Type B pancreatic cell (in vitro differentiated cells): Measurements from ENCODE around the gene MYLK. TPM values are rescaled to one million over a fixed set of nuclear protein-coding genes. Genes with fewer than 3 reads are reported as not detected.

Experiments
- DNase-seq: peaks from one replicate; pipeline ENCODE4 v3.0.0; 2021; ENCODE audit warnings: mixed read lengths; ENCODE audit not compliant: unreplicated experiment; ENCODE audit errors: extremely low spot score
- H3K27ac Mint-ChIP-seq: 2 replicates; pipeline ENCODE4 v1.8.0; 2021; ENCODE audit warnings: mild to moderate bottlenecking, mixed read lengths
- H3K27me3 Mint-ChIP-seq: 2 replicates; pipeline ENCODE4 v1.8.0; 2021; ENCODE audit warnings: mixed read lengths
- H3K36me3 Mint-ChIP-seq: 2 replicates; pipeline ENCODE4 v1.8.0; 2021; ENCODE audit warnings: mixed read lengths
- H3K4me1 Mint-ChIP-seq: one replicate; pipeline ENCODE4 v1.8.0; 2021; ENCODE audit warnings: mixed read lengths; ENCODE audit not compliant: unreplicated experiment
- H3K4me3 Mint-ChIP-seq: 2 replicates; pipeline ENCODE4 v1.8.0; 2021; ENCODE audit warnings: mild to moderate bottlenecking, mixed read lengths
- H3K9me3 Mint-ChIP-seq: 2 replicates; pipeline ENCODE4 v1.8.0; 2021; ENCODE audit warnings: mixed read lengths
- total RNA-seq: library from RNA; stranded (reverse); gene quantifications from 2 replicates; pipeline ENCODE4 v1.2.1, GENCODE V29; 2021; ENCODE audit warnings: low replicate concordance
- TF ChIP-seq, protein P1 (sequence below): fragments of 200-600 bp; sonication (generic); conservative IDR thresholded peaks from 2 replicates; pipeline ENCODE4 v1.5.0; 2021; ENCODE audit warnings: antibody characterized with exemption, mild to moderate bottlenecking

The MYLK gene
- total RNA-seq, 1 donor from 2014 or later = 16.8 TPM

DNA sequence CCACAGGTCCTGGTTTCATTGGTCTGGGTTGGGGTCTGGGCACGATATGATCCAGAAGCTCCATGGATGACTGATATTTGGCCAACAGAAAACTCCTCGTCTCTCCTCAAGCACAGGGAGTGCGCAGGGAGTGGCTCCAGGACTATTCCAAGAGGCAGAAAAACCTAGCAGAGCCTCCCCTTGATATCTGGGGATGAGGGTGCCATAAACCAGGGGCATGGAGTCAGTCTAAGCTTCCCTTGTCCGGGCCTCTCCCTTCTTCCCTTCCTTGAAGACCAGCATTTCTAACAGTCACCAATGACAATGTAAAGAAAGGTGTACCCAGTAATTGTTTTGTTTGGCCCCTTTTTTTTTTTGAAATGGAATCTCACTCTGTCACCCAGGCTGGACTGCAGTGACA lies 199.9 kb downstream of the MYLK start:
- DNase-seq = no peak
- Mint-ChIP-seq H3K27me3 (peaks cover 3% of the 10 kb centered on the region), H3K27ac (no peak overlapping the region), H3K9me3 (no peaks in the 10 kb centered on the region), H3K36me3 (no peaks in the 10 kb centered on the region), H3K4me1 (peaks cover 38% of the 10 kb centered on the region), H3K4me3 (no peak overlapping the region)
- TF ChIP-seq, protein P1, sequence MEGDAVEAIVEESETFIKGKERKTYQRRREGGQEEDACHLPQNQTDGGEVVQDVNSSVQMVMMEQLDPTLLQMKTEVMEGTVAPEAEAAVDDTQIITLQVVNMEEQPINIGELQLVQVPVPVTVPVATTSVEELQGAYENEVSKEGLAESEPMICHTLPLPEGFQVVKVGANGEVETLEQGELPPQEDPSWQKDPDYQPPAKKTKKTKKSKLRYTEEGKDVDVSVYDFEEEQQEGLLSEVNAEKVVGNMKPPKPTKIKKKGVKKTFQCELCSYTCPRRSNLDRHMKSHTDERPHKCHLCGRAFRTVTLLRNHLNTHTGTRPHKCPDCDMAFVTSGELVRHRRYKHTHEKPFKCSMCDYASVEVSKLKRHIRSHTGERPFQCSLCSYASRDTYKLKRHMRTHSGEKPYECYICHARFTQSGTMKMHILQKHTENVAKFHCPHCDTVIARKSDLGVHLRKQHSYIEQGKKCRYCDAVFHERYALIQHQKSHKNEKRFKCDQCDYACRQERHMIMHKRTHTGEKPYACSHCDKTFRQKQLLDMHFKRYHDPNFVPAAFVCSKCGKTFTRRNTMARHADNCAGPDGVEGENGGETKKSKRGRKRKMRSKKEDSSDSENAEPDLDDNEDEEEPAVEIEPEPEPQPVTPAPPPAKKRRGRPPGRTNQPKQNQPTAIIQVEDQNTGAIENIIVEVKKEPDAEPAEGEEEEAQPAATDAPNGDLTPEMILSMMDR = no peak

DNA sequence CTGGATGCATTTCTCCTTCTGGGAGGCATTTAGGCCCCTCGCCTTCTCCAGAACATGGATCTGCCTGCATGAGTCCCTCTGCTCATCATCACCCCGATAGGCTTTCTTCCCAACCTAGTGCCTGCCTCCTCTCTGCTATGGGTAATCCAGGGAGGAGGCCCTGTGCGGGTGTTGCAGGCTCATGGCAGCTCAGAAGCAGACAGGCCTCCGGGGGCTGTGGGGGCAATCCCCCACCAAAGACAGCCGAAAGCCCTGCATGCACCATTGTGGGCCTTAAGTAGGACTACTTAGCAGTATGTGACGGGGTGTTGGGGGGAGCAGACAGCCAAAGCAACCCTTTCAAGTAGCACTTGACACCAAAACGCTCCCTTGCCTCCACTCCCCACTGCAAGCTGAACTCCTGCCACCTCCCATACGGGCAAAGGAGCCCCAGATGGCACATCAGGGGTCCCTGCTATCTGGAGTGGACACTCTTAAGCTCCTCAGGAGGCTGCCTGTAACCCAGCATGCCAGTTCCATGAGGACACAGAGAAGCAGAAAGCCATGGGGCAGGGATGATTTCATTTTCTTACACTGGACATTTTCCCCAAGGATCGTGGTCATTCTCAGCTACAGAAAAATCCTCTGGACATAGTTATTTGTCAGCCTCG lies 200.5 kb downstream of the MYLK start:
- H3K36me3 Mint-ChIP-seq = no peaks in the 10 kb centered on the region
- H3K27me3 Mint-ChIP-seq = peaks cover 3% of the 10 kb centered on the region
- TF ChIP-seq, protein P1 = no peak
- H3K4me3 Mint-ChIP-seq = no peak overlapping the region
- DNase-seq = no peak
- H3K4me1 Mint-ChIP-seq = peaks cover 36% of the 10 kb centered on the region
- no peak overlapping the region for H3K27ac Mint-ChIP-seq
- H3K9me3 Mint-ChIP-seq = no peaks in the 10 kb centered on the region

DNA sequence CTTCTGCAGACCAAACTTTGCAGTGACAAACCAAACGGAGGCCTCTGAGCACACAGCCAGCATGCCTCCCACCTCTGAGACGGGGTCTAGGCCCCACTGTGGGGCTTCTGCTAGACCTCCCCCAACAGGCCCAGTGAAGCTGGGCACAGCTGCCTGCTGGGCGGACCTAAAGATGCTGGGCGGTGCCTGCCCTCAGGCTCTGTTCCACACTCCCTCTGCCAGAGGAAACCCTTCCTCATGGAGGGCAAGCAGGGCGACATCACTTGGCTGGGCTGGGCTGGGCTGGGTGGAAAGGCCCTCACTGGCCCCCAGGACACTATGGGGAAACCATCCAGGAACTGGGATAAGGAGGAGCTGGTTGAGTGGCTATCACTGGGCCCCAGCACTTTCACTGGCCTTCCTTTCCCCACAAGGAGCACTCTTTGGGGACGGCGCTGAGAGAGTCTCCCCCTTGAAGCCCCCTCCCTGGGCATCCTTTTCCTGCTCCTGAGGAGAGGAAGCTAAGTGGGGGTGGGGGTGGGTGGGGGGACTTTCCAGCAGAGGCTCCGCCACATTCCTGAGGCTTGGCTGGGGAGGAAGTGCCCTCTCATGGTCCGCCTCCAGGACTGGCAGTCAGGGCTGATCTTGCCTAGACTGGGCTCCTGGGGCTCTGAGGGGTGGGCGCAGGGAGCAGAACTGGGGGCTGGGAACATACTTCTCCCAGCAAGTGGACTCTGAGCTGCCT lies 201.2 kb downstream of the MYLK start:
- Mint-ChIP-seq H3K27me3 (peaks cover 8% of the 10 kb centered on the region), H3K4me3 (no peak overlapping the region), H3K4me1 (peaks cover 36% of the 10 kb centered on the region), H3K36me3 (no peaks in the 10 kb centered on the region), H3K9me3 (no peaks in the 10 kb centered on the region), H3K27ac (no peak overlapping the region)
- TF ChIP-seq, protein P1 = no peak
- no peak for DNase-seq

DNA sequence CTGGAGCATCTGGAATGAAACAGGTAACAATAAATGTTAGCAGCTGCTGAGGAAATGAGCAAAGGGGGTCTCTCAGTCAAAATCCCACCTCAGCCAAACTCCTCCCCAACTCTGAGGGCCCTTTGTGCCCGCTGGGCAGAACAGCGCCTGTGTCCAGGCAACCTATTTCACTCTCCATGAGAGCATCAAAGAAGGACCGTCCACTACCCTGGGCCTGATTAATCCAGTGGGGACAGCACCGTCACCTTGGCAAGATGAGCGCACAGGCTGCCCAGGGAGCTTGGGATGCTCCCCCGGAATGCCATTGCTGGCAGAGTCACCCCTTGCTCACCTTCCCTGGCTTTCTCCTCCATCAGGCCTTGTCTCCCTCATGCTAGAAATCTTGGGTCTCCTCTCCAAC lies 201.8 kb downstream of the MYLK start:
- Mint-ChIP-seq H3K9me3 (no peaks in the 10 kb centered on the region), H3K4me3 (no peak overlapping the region), H3K36me3 (no peaks in the 10 kb centered on the region), H3K4me1 (peaks cover 34% of the 10 kb centered on the region), H3K27ac (no peak overlapping the region), H3K27me3 (peaks cover 9% of the 10 kb centered on the region)
- DNase-seq = no peak
- TF ChIP-seq, protein P1 = no peak

DNA sequence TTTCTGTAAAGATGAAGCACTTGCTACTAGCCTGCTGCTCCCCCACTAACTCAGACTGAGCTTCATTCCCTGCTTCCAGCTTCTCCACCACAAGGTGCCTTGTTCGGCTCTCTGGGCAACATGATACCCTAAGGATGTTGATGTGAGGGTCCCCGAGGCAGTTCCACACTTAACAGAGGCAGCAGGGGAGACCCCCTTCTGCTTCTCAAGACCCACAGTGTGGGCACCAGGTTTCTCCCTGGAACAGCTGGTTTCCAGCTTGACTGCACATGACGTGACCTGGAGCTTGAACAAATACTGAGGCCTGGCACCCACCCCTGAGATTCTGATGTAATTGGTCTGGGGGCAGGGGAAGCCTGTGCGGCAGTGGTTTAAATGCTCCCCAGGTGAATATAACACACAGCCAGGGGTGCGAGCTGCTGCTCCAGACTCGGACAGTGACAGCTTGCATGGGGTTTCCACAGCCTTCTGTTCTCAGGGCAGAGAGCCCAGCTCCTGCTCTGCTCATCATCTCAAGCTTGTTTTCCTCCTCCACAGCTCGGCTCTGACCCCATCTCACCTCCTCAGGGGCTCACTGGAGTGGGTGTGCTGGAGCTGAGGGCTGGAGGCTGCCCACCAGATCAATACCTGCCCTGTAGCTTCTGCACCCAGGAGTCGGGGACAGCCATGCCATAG lies 204.3 kb downstream of the MYLK start:
- H3K4me1 Mint-ChIP-seq = peaks cover 23% of the 10 kb centered on the region
- no peaks in the 10 kb centered on the region for H3K36me3 Mint-ChIP-seq
- no peak overlapping the region for H3K27ac Mint-ChIP-seq
- no peak for DNase-seq
- TF ChIP-seq, protein P1 = no peak
- no peaks in the 10 kb centered on the region for H3K9me3 Mint-ChIP-seq
- H3K4me3 Mint-ChIP-seq = no peak overlapping the region
- peaks cover 9% of the 10 kb centered on the region for H3K27me3 Mint-ChIP-seq
